ENCODE measurements around the gene GARIN5B.

The GARIN5B gene

GRCh38 chr19:55383279-55384130 lies 20.4 kb upstream of the GARIN5B start:
- TF ChIP-seq CTCF (IDR thresholded peaks at IDR 0.05; ENCODE audit: low read depth, low read length), result no peak
- H3K4me3 ChIP-seq (replicated peaks in 1 of 2; ENCODE audit: low read depth in 2 of 2, low read length in 2 of 2), result peak overlapping the region; percentile 30 to 46
- DNase-seq (ENCODE audit: low read depth in 2 of 2), result peak; percentile 65 to 70

DNA sequence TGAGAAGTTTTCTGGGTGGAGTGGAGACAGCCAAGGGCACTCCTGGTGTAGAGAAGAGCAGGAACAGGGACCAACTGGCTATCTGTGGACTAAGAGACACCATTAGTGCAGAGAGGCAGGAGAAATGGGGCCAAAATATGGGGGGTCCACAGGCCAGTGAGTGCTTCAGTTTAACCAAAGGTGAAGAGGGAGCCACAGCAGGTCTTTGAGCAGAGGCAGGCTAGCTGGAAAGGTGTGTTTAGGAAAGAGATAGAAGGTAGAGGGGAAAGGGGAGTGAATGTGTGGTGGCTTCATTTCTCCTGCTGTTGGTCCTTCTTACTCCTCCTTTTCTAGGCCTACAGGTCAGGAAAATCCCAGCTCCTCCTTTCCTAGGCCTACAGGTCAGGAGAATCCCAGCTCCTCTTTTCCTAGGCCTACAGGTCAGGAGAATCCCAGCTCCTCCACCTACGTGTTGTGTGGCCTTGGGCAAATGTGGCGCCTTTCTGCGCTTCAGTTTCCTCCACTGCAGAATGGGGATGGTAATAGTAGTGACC lies 19.5 kb upstream of the GARIN5B start:
- no peak for TF ChIP-seq CTCF (IDR thresholded peaks at IDR 0.05; ENCODE audit: low read depth, low read length)
- no peak for DNase-seq (ENCODE audit: low read depth in 2 of 2)
- H3K4me3 ChIP-seq (replicated peaks in 1 of 2; ENCODE audit: low read depth in 2 of 2, low read length in 2 of 2), result no peak overlapping the region

DNA sequence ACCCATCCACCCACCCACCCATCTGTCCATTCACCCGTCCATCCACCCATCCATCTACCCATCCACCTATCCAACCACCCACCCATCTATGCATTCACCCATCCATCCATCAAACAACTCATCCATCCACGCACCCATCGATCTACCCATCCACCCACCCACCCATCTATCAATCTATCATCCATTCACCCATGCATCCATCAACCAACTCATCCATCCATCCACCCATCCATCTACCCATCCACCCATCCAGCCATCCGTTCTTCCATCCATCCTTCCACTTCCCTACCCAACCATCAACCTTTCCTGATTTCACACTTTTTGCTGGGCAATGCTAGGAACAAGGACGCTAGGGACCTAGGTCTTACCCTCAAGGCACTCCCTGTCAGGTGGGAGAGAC lies 19.0 kb upstream of the GARIN5B start:
- no peak for TF ChIP-seq CTCF (IDR thresholded peaks at IDR 0.05; ENCODE audit: low read depth, low read length)
- no peak for DNase-seq (ENCODE audit: low read depth in 2 of 2)
- H3K4me3 ChIP-seq (replicated peaks in 1 of 2; ENCODE audit: low read depth in 2 of 2, low read length in 2 of 2), result no peak overlapping the region

- DNase-seq (ENCODE audit: low read depth in 2 of 2), result no peak
These were observed 16.1 kb upstream of the GARIN5B start for GRCh38 chr19:55379174-55379573.

GRCh38 chr19:55377356-55378131 lies 14.5 kb upstream of the GARIN5B start:
- TF ChIP-seq CTCF (IDR thresholded peaks at IDR 0.05; ENCODE audit: low read depth, low read length), result no peak
- H3K4me3 ChIP-seq (replicated peaks in 1 of 2; ENCODE audit: low read depth in 2 of 2, low read length in 2 of 2), result no peak overlapping the region
- no peak for DNase-seq (ENCODE audit: low read depth in 2 of 2)

More at GRCh38 chr19:55379174-55379573, 16.1 kb upstream of the GARIN5B start:
- no peak overlapping the region for H3K4me3 ChIP-seq (replicated peaks in 1 of 2; ENCODE audit: low read depth in 2 of 2, low read length in 2 of 2)
- no peak for TF ChIP-seq CTCF (IDR thresholded peaks at IDR 0.05; ENCODE audit: low read depth, low read length)

- H3K4me3 ChIP-seq (replicated peaks in 1 of 2; ENCODE audit: low read depth in 2 of 2, low read length in 2 of 2), result no peak within 1 kb of the TSS
- no peak for DNase-seq (ENCODE audit: low read depth in 2 of 2)
- no peak for TF ChIP-seq CTCF (IDR thresholded peaks at IDR 0.05; ENCODE audit: low read depth, low read length)
These were observed 13.3 kb upstream of the GARIN5B start, which contains the start of gene TMEM190 for GRCh38 chr19:55376241-55376933. Gene TMEM190 (plus strand): TSS chr19:55376826. CDS start chr19:55376854, 28 bp downstream.
